ENCODE measurements around the gene SLC44A4. TPM values are rescaled to one million over a fixed set of nuclear protein-coding genes. Genes with fewer than 3 reads are reported as not detected.
"Not testable (repeated sequence)": the region's sequence is repeated elsewhere in the genome, so short reads cannot be mapped to it uniquely, and the experiment has no call there.

Gene SLC44A4
- polyA plus RNA-seq, 1 donor (not counting 4 experiments of a cell fraction or from before 2014, with no cell fraction given) = 0.25 TPM

DNA sequence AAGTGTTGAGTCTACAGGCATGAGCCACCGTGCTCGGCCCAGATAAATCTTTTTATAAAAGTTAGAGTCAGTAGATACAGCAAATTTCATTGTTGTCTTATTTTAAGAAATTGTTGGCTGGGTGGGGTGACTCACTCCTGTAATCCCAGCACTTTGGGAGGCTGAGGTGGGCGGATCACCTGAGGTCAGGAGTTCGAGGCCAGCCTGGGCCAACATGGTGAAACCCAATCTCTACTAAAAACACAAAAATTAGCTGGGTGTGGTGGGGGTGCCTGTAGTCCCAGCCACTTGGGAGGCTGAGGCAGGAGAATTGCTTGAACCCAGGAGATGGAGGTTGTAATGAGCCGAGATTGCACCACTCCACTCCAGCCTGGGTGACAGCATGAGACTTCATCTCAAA, 29.5 kb upstream of the SLC44A4 start:
- DNase-seq (ENCODE audit: low read depth, low spot score); H3K9me3 ChIP-seq (ENCODE audit: control insufficient read depth, low read depth, low read length); H3K4me2 ChIP-seq (ENCODE audit: control insufficient read depth, extremely low read depth, insufficient read depth, low read depth, low read length); H3K27me3 ChIP-seq (ENCODE audit: control insufficient read depth, extremely low read depth, insufficient read depth, low read length); H3K4me3 ChIP-seq (ENCODE audit: control insufficient read depth in 2 of 3, extremely low read depth in 1 of 3, insufficient read depth in 2 of 3, low read depth in 1 of 3, low read length in 3 of 3); H3K27ac ChIP-seq (ENCODE audit: control insufficient read depth, insufficient read depth, low read length); dilution Hi-C loops (cut with MboI; ENCODE audit: extremely low pct_ligation_motif_present, low sequenced_read_pairs); H3K36me3 ChIP-seq (ENCODE audit: control insufficient read depth in 2 of 2, extremely low read depth in 1 of 2, insufficient read depth in 2 of 2, low read length in 2 of 2); H2AFZ ChIP-seq (ENCODE audit: control insufficient read depth, low read length); H4K20me1 ChIP-seq (ENCODE audit: control insufficient read depth, extremely low read depth, insufficient read depth, low read length); H3K9me1 ChIP-seq (ENCODE audit: control insufficient read depth, extremely low read depth, insufficient read depth, low read length); H3K79me2 ChIP-seq (ENCODE audit: control insufficient read depth, insufficient read depth, low read length); FAIRE-seq; H3K9ac ChIP-seq (ENCODE audit: control insufficient read depth, extremely low read depth, insufficient read depth, low read length); H3K4me1 ChIP-seq (ENCODE audit: control insufficient read depth, extremely low read depth, insufficient read depth, low read length): not testable (repeated sequence)

DNA sequence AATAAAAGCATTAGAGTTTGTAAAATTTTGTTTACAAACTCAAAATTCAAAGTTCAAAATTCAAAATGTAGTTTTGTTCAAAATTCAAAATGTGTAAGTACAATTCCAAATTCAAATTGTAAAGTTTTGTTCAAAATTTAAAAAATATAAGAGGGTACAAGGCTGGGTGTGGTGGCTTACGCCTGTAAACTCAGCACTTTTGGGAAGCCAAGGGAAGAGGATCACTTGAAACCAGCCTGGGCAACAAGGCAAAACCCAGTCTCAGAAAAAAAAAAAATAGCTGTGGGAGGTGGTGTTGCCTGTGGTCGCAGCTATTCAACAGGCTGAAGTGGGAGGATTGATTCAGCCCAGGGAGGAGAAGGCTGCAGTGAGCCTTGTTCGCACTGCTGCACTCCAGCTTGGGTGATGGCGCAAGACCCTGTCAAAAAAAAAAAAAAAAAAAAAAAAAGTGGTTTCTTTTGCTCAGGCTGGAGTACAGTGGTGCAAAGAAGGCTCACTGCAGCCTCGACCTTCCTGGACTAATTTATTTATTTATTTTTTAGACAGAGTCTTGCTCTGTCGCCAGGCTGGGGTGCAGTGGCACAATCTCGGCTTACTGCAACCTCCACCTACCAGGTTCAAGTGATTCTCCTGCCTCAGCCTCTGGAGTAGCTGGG, 28.5 kb upstream of the SLC44A4 start:
- no peaks in the 10 kb centered on the region for H3K36me3 ChIP-seq (ENCODE audit: control insufficient read depth in 2 of 2, extremely low read depth in 1 of 2, insufficient read depth in 2 of 2, low read length in 2 of 2)
- no peak overlapping the region for H3K9ac ChIP-seq (ENCODE audit: control insufficient read depth, extremely low read depth, insufficient read depth, low read length)
- dilution Hi-C loops (cut with MboI; ENCODE audit: extremely low pct_ligation_motif_present, low sequenced_read_pairs) = no loop called here
- H3K27ac ChIP-seq (ENCODE audit: control insufficient read depth, insufficient read depth, low read length) = no peak overlapping the region
- no peaks in the 10 kb centered on the region for H4K20me1 ChIP-seq (ENCODE audit: control insufficient read depth, extremely low read depth, insufficient read depth, low read length)
- H3K9me3 ChIP-seq (ENCODE audit: control insufficient read depth, low read depth, low read length) = no peaks in the 10 kb centered on the region
- no peaks in the 10 kb centered on the region for H3K79me2 ChIP-seq (ENCODE audit: control insufficient read depth, insufficient read depth, low read length)
- H3K4me1 ChIP-seq (ENCODE audit: control insufficient read depth, extremely low read depth, insufficient read depth, low read length) = peaks cover 11% of the 10 kb centered on the region
- no peak for FAIRE-seq
- DNase-seq (ENCODE audit: low read depth, low spot score) = no peak
- H2AFZ ChIP-seq (ENCODE audit: control insufficient read depth, low read length) = no peak overlapping the region
- TF ChIP-seq, protein P1, sequence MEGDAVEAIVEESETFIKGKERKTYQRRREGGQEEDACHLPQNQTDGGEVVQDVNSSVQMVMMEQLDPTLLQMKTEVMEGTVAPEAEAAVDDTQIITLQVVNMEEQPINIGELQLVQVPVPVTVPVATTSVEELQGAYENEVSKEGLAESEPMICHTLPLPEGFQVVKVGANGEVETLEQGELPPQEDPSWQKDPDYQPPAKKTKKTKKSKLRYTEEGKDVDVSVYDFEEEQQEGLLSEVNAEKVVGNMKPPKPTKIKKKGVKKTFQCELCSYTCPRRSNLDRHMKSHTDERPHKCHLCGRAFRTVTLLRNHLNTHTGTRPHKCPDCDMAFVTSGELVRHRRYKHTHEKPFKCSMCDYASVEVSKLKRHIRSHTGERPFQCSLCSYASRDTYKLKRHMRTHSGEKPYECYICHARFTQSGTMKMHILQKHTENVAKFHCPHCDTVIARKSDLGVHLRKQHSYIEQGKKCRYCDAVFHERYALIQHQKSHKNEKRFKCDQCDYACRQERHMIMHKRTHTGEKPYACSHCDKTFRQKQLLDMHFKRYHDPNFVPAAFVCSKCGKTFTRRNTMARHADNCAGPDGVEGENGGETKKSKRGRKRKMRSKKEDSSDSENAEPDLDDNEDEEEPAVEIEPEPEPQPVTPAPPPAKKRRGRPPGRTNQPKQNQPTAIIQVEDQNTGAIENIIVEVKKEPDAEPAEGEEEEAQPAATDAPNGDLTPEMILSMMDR (optimal IDR thresholded peaks at IDR 0.05 in 1 of 3, IDR thresholded peaks at IDR 0.05 in 1 of 3, conservative IDR thresholded peaks at IDR 0.05 in 1 of 3; ENCODE audit: extremely low read depth in 1 of 3, insufficient read depth in 2 of 3, low read length in 3 of 3) = no peak
- TF ChIP-seq EZH2 (IDR thresholded peaks at IDR 0.05; ENCODE audit: low read length) = no peak
- H3K9me1 ChIP-seq (ENCODE audit: control insufficient read depth, extremely low read depth, insufficient read depth, low read length) = no peaks in the 10 kb centered on the region
- H3K4me2 ChIP-seq (ENCODE audit: control insufficient read depth, extremely low read depth, insufficient read depth, low read depth, low read length) = no peak overlapping the region
- H3K27me3 ChIP-seq (ENCODE audit: control insufficient read depth, extremely low read depth, insufficient read depth, low read length) = no peaks in the 10 kb centered on the region
- no peak overlapping the region for H3K4me3 ChIP-seq (ENCODE audit: control insufficient read depth in 2 of 3, extremely low read depth in 1 of 3, insufficient read depth in 2 of 3, low read depth in 1 of 3, low read length in 3 of 3)

DNA sequence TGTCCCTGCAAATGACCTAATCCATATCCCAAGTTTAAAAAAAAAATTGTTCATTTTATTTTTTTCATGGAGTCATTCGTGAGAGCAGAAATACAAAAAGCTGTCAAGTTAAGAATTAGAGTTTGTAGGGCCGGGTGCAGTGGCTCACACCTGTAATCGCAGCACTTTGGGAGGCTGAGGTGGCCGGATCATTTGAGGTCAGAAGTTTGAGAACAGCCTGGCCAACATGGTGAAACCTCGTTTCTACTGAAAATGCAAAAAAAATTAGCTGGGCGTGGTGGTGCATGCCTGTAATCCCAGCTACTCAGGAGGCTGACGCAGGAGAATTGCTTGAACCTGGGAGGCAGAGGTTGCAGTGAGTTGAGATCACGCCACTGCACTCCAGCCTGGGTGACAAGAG, 27.9 kb upstream of the SLC44A4 start:
- H3K36me3 ChIP-seq (ENCODE audit: control insufficient read depth in 2 of 2, extremely low read depth in 1 of 2, insufficient read depth in 2 of 2, low read length in 2 of 2); H3K9me3 ChIP-seq (ENCODE audit: control insufficient read depth, low read depth, low read length); H3K9ac ChIP-seq (ENCODE audit: control insufficient read depth, extremely low read depth, insufficient read depth, low read length); H3K27ac ChIP-seq (ENCODE audit: control insufficient read depth, insufficient read depth, low read length); H4K20me1 ChIP-seq (ENCODE audit: control insufficient read depth, extremely low read depth, insufficient read depth, low read length); H3K9me1 ChIP-seq (ENCODE audit: control insufficient read depth, extremely low read depth, insufficient read depth, low read length); H3K4me2 ChIP-seq (ENCODE audit: control insufficient read depth, extremely low read depth, insufficient read depth, low read depth, low read length); H3K27me3 ChIP-seq (ENCODE audit: control insufficient read depth, extremely low read depth, insufficient read depth, low read length); FAIRE-seq; dilution Hi-C loops (cut with MboI; ENCODE audit: extremely low pct_ligation_motif_present, low sequenced_read_pairs); H2AFZ ChIP-seq (ENCODE audit: control insufficient read depth, low read length); DNase-seq (ENCODE audit: low read depth, low spot score); H3K4me3 ChIP-seq (ENCODE audit: control insufficient read depth in 2 of 3, extremely low read depth in 1 of 3, insufficient read depth in 2 of 3, low read depth in 1 of 3, low read length in 3 of 3); H3K79me2 ChIP-seq (ENCODE audit: control insufficient read depth, insufficient read depth, low read length): not testable (repeated sequence)
- H3K4me1 ChIP-seq (ENCODE audit: control insufficient read depth, extremely low read depth, insufficient read depth, low read length) = peaks cover 11% of the 10 kb centered on the region
